Gastroesophageal sphincter (tissue), 4 donors: ENCODE data around the gene KDM4F. TPM values are rescaled to one million over a fixed set of nuclear protein-coding genes. Genes with fewer than 3 reads are reported as not detected.

ENCODE experiments used
- ATAC-seq: fragments of 150-250 bp; one replicate; pipeline ENCODE4 v1.9.1; 2016; ENCODE audit warnings: mild to moderate bottlenecking, moderate library complexity
- H3K27ac ChIP-seq, 4 donors: fragments of 200-600 bp; sonication (generic) in 3 of 4; 1 replicate in 3 of 4; 2 replicates in 1 of 4; pipeline ENCODE4 v1.5.1; 2016 to 2019
- H3K27me3 ChIP-seq: fragments of 200-600 bp; sonication (generic); one replicate; pipeline ENCODE4 v1.5.1; 2019
- H3K36me3 ChIP-seq, 2 donors: fragments of 200-600 bp; sonication (generic); one replicate each; pipeline ENCODE4 v1.5.1; 2019; ENCODE audit warnings: control low read depth in 1 of 2
- H3K4me1 ChIP-seq, 3 donors: fragments of 200-600 bp; sonication (generic); 1 replicate in 2 of 3; 2 replicates in 1 of 3; pipeline ENCODE4 v1.5.1; 2016 to 2019; ENCODE audit warnings: control low read depth in 2 of 3
- H3K4me3 ChIP-seq, 2 donors: fragments of 200-600 bp; sonication (generic); one replicate each; pipeline ENCODE4 v1.5.1; 2019; ENCODE audit warnings: mild to moderate bottlenecking in 1 of 2, moderate library complexity in 1 of 2
- H3K9me3 ChIP-seq, 3 donors: fragments of 200-600 bp; sonication (generic); one replicate each; pipeline ENCODE4 v1.5.1; 2017 to 2019; ENCODE audit warnings: control low read depth in 2 of 3
- EP300 ChIP-seq: sonication (generic); formaldehyde crosslinking; IDR thresholded peaks from one replicate; pipeline ENCODE4 v1.6.1; 2017; ENCODE audit warnings: antibody characterized with exemption, mild to moderate bottlenecking
- POLR2A ChIP-seq, 2 donors: fragments of 450-650 bp; IDR thresholded peaks; one replicate each; pipeline ENCODE4 v1.6.1; 2017; ENCODE audit warnings: antibody characterized with exemption in 2 of 2, mild to moderate bottlenecking in 2 of 2, moderate library complexity in 1 of 2
- POLR2AphosphoS5 ChIP-seq: sonication (generic); formaldehyde crosslinking; IDR thresholded peaks from one replicate; pipeline ENCODE4 v1.6.1; 2017; ENCODE audit warnings: antibody characterized with exemption
- WGBS, 2 donors: methylation state at CpG; one replicate each; pipeline ENCODE4 v1.1.5; 2018; ENCODE audit warnings: low coverage in 1 of 2; 5-methylcytosine and 5-hydroxymethylcytosine counted together
- total RNA-seq, 4 donors: library from RNA; depleted of rRNA; stranded (reverse); fragments of >200 nt; gene quantifications; one replicate each; pipeline ENCODE4 v1.1.0, GENCODE V29; 2016
- TF ChIP-seq, protein P1 (sequence below), 4 experiments: fragments of 200-600 bp in 2 of 4; fragments of 450-650 bp in 2 of 4; sonication (generic) in 1 of 4; IDR thresholded peaks; one replicate each; pipeline ENCODE4 v1.5.1; 2017 to 2019; ENCODE audit warnings: antibody characterized with exemption in 4 of 4, mild to moderate bottlenecking in 2 of 4, moderate library complexity in 2 of 4

Gene KDM4F
- total RNA-seq, 4 donors from 2014 or later = 0.15 TPM; not detected in 3

DNA sequence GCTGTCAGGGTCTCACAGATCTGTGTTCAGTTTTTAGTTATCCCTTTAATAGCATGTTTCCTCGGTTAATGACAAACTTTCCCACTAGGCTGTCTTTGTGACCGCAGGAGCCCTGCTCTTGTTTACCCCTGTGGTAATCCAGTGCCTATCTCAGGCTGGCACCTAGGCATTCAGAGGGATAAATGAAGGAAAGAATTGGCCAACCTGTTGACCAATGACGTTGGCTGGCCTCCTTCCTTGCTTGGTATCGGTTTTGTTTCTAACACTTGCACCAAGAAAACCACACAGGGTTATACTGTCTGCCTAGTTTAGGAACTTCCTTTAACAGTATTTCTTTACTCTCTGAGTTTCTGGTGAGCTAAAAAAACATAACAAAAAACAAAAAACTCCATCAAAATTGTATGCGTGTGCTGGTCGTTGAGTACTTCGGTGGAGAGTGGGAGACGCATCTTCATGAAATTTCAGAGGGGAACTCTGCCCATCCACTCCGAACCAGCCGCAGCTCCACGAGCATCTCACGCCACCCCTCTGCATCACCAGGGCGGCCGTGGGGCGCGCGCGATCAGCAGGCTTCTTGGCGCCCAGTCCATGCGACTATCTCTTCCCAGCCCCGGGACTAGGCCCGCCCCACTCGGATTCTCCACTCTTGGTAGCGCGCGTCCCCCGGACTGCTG, 39.9 kb downstream of the KDM4F start:
- WGBS, 2 donors = 24 to 38% methylated on average over 6 to 10 of the region's 27 CpGs
- H3K27ac ChIP-seq = peak overlapping the region; percentile 81 to 97 (median 95)
- no peak for TF ChIP-seq POLR2AphosphoS5

DNA sequence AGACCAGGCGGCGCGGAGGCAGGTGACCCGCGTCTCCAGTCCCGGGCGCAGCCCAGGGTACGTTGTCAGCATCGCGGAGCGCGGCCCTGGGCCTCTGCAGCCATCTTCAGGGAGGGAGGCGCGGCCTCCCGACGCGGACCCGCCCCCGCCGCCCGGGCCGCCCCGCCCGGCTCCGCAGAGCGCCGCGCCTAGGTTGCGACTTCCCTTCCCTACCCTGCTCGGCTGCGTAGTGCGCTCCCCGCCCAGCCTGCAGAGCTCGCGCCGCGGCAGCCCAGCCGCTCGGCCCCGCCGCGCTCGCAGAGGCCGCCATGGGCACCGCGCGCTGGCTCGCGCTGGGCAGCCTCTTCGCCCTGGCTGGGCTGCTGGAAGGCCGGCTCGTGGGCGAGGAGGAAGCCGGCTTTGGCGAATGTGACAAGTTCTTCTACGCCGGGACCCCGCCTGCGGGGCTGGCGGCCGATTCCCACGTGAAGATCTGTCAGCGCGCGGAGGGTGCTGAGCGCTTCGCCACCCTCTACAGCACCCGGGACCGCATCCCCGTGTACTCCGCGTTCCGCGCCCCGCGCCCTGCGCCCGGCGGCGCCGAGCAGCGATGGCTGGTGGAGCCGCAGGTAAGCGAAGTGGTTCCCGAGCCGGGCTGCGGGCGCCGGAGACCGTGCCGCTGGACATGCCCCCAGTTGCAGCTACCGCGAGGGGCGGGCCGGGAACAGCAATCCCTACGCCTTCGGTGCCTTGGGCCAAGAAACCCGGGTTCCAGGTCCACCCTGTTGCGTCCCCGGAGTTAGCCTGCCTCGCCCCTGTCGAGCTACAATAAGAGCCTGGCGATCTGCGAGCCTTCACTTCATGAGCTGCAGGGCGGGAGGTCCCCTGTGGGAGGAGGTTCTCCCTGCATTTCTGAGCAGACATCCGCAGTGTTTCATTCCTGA, 40.7 kb downstream of the KDM4F start, which contains the start of gene ENDOD1:
TSS of gene ENDOD1 (plus strand) at position 227 of the 923 bp plus-strand sequence. CDS start at position 309, 82 bp downstream.
- WGBS, 2 donors = no CpG with 5 or more reads among the region's 106 CpGs
- H3K4me1 ChIP-seq = peaks cover 5 to 47% (median 10%) of the 10 kb centered on the region in 3 donors

More for the DNA sequence above, 39.9 kb downstream of the KDM4F start:
- Histone ChIP-seq H3K27me3 (no peaks in the 10 kb centered on the region), H3K9me3 (no peaks in the 10 kb centered on the region), H3K4me1 (peaks cover 5 to 47% (median 10%) of the 10 kb centered on the region in 3 donors), H3K4me3 (peak overlapping the region; percentile 72 to 94), H3K36me3 (no peaks in the 10 kb centered on the region)
- ATAC-seq = peak; percentile 76

DNA sequence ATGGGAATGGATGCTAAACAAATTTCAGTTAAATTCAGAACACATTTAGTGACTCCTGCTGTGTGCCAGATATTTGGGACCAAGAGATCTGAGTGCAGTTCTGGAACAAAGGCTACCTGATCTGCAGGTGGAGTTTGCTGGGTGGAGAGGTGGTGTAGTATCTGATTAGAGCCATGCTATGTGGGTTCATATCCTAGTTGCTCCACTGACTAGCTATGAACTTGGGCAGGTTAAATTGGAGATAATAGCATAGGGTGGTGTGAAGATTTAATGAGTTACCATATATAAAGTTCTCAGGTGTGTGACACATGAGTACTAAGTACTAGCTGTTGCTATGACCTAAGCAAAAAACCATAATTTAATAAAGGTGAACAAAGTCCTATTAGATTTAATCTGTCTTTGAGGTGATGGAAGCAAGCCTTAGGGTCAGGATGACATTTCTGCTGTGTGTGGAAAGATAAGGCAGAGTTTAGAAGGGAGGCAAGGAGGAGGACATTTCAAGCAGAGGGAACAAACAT, 42.5 kb downstream of the KDM4F start:
- Histone ChIP-seq H3K27me3 (no peaks in the 10 kb centered on the region), H3K27ac (no peak overlapping the region), H3K36me3 (no peaks in the 10 kb centered on the region), H3K4me3 (no peak overlapping the region), H3K9me3 (no peaks in the 10 kb centered on the region), H3K4me1 (peaks cover 5 to 47% (median 10%) of the 10 kb centered on the region in 3 donors)
- TF ChIP-seq POLR2A (IDR thresholded peaks at IDR 0.05) = no peak
- TF ChIP-seq, protein P1, sequence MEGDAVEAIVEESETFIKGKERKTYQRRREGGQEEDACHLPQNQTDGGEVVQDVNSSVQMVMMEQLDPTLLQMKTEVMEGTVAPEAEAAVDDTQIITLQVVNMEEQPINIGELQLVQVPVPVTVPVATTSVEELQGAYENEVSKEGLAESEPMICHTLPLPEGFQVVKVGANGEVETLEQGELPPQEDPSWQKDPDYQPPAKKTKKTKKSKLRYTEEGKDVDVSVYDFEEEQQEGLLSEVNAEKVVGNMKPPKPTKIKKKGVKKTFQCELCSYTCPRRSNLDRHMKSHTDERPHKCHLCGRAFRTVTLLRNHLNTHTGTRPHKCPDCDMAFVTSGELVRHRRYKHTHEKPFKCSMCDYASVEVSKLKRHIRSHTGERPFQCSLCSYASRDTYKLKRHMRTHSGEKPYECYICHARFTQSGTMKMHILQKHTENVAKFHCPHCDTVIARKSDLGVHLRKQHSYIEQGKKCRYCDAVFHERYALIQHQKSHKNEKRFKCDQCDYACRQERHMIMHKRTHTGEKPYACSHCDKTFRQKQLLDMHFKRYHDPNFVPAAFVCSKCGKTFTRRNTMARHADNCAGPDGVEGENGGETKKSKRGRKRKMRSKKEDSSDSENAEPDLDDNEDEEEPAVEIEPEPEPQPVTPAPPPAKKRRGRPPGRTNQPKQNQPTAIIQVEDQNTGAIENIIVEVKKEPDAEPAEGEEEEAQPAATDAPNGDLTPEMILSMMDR (IDR thresholded peaks at IDR 0.05) = no peak
- TF ChIP-seq EP300 = no peak
- no peak for TF ChIP-seq POLR2AphosphoS5
- no peak for ATAC-seq

More for the DNA sequence above, 40.7 kb downstream of the KDM4F start, which contains the start of gene ENDOD1:
- H3K9me3 ChIP-seq = no peaks in the 10 kb centered on the region
- H3K36me3 ChIP-seq = no peaks in the 10 kb centered on the region
- H3K27ac ChIP-seq = peak within 1 kb of the TSS; percentile 81 to 97 (median 95)
- H3K27me3 ChIP-seq = no peaks in the 10 kb centered on the region
- peak; percentile 99 for ATAC-seq
- peak within 1 kb of the TSS; percentile 72 to 94 for H3K4me3 ChIP-seq
- TF ChIP-seq, protein P1 (IDR thresholded peaks at IDR 0.05) = peak in 3 of 4 experiments; percentile 21 to 40 (median 32)
- TF ChIP-seq POLR2AphosphoS5 (peak; percentile 71), POLR2A (IDR thresholded peaks at IDR 0.05) (peak; percentile 81 to 88), EP300 (no peak)

DNA sequence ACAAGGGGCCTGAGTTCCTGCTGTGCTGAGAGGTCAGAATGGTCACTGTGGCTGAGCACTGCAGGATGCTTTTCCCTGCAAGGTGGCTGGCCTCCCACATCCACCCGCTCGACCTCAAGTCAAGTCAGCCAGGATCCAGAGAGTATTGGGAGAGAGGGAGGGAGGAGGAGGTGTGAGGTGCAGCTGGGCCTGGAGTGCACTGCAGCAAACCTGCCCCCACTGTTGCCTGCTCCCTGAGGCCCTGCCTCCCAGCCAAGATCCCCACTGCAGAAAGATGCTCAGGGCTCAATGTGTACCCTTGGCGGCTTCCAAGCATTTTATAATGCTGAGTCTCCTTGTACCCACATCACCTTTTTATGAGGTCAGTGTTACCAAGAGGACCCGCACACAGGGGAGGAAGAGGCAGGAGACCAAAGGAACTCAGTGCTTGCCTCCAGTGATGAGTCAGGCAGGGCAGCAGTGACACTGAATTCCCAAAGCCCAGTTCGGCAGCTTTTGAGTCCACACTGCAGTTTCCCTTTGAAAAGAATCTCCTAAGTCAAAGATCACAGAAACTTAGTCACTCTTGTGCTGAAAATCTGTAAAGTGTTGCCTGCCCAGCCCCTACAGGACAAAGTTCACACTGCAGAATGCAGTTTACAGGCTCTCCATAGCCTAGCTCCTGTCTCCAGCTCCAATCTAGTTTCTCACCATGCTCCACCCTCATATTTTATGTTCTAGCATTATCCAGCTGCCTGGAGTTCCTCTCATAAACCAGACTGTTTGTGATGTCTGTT, 43.5 kb downstream of the KDM4F start:
- H3K4me3 ChIP-seq = no peak overlapping the region
- WGBS, 2 donors = 27 to 67% methylated on average over 3 of the region's 5 CpGs
- H3K4me1 ChIP-seq = peaks cover 5 to 47% (median 10%) of the 10 kb centered on the region in 3 donors
- no peak for TF ChIP-seq EP300
- TF ChIP-seq, protein P1 (IDR thresholded peaks at IDR 0.05) = peak in 3 of 4 experiments; percentile 20 to 39 (median 29)
- no peak for TF ChIP-seq POLR2AphosphoS5
- no peak for TF ChIP-seq POLR2A (IDR thresholded peaks at IDR 0.05)
- H3K27me3 ChIP-seq = no peaks in the 10 kb centered on the region
- ATAC-seq = no peak
- H3K36me3 ChIP-seq = no peaks in the 10 kb centered on the region
- H3K27ac ChIP-seq = no peak overlapping the region
- no peaks in the 10 kb centered on the region for H3K9me3 ChIP-seq
